NCI-H82 (cell line): ENCODE data around the gene PDE3A.
"Not testable (repeated sequence)": the region's sequence is repeated elsewhere in the genome, so short reads cannot be mapped to it uniquely, and the experiment has no call there.

Experiments used
- DNase-seq: peaks from one replicate; lab custom pipeline; 2025; lab: John Stamatoyannopoulos, UW

The PDE3A gene

GRCh38 chr12:20368114-20368650 lies at the start of gene PDE3A:
PDE3A (plus strand) TSS chr12:20368537; CDS start chr12:20369285, 748 bp downstream.
- peak; percentile 80 for DNase-seq

- no peak for DNase-seq
Measured at GRCh38 chr12:20319366-20319765, 49.0 kb upstream of the PDE3A start.

GRCh38 chr12:20320552-20320951 lies 47.8 kb upstream of the PDE3A start:
- DNase-seq = no peak

- not testable (repeated sequence) for DNase-seq
Measured at GRCh38 chr12:20330826-20331505, 37.4 kb upstream of the PDE3A start.

GRCh38 chr12:20339060-20339459 lies 29.3 kb upstream of the PDE3A start:
- no peak for DNase-seq

GRCh38 chr12:20342111-20342510 lies 26.2 kb upstream of the PDE3A start:
- DNase-seq = no peak

- DNase-seq = no peak
Measured at GRCh38 chr12:20345866-20346265, 22.5 kb upstream of the PDE3A start.

GRCh38 chr12:20350026-20350425 lies 18.3 kb upstream of the PDE3A start:
- no peak for DNase-seq

- no peak for DNase-seq
Measured at GRCh38 chr12:20350495-20350894, 17.8 kb upstream of the PDE3A start.

GRCh38 chr12:20351406-20351805 lies 16.9 kb upstream of the PDE3A start:
- no peak for DNase-seq

GRCh38 chr12:20356048-20356447 lies 12.3 kb upstream of the PDE3A start:
- DNase-seq = no peak

GRCh38 chr12:20360407-20360806 lies 7.9 kb upstream of the PDE3A start:
- no peak for DNase-seq

- DNase-seq = no peak
Measured at GRCh38 chr12:20361416-20361815, 6.9 kb upstream of the PDE3A start.

- no peak for DNase-seq
Measured at GRCh38 chr12:20364501-20364900, 3.8 kb upstream of the PDE3A start.

GRCh38 chr12:20366776-20367409 lies 1.4 kb upstream of the PDE3A start:
- DNase-seq = peak; percentile 41

GRCh38 chr12:20367583-20368113 lies 689 bp upstream of the PDE3A start:
- peak; percentile 46 for DNase-seq

- DNase-seq = peak; percentile 66
Measured at GRCh38 chr12:20368651-20369304, 441 bp downstream of the PDE3A start.

- peak; percentile 56 for DNase-seq
Measured at GRCh38 chr12:20369305-20370013, 1.1 kb downstream of the PDE3A start.

- DNase-seq = peak; percentile 20
Measured at GRCh38 chr12:20370014-20370386, 1.7 kb downstream of the PDE3A start.

GRCh38 chr12:20370866-20371519 lies 2.7 kb downstream of the PDE3A start:
- DNase-seq = no peak

- no peak for DNase-seq
Measured at GRCh38 chr12:20372326-20373096, 4.2 kb downstream of the PDE3A start.
